Liver (tissue), 9 donors: ENCODE results near the gene SPATA2L. TPM values are rescaled to one million over a fixed set of nuclear protein-coding genes. Genes with fewer than 3 reads are reported as not detected.
A peak's percentile ranks its signal among the peaks of the same experiment; 100 is the strongest.
"Not testable (repeated sequence)": the region's sequence is repeated elsewhere in the genome, so short reads cannot be mapped to it uniquely, and the experiment has no call there.

Experiments
- DNase-seq: peaks from one replicate; pipeline ENCODE4 v3.0.0-alpha.2; 2017; ENCODE audit warnings: low spot score
- H3K27ac ChIP-seq, 2 donors: one replicate each; pipeline ENCODE4 v1.7.0; 2013; ENCODE audit warnings: inconsistent platforms in 2 of 2, low read length in 2 of 2, control low read depth in 1 of 2, low read depth in 1 of 2, mild to moderate bottlenecking in 1 of 2
- H3K27me3 ChIP-seq, 4 donors: one replicate each; pipeline versions ENCODE4 v1.6.1 to v1.7.0; 2013; ENCODE audit warnings: low read length in 3 of 4, inconsistent platforms in 1 of 4, mild to moderate bottlenecking in 1 of 4, moderate library complexity in 1 of 4; ENCODE audit not compliant: control insufficient read depth in 4 of 4, insufficient read depth in 4 of 4
- H3K36me3 ChIP-seq, 4 donors: one replicate each; pipeline versions ENCODE4 v1.6.1 to v1.7.0; 2013; ENCODE audit warnings: low read length in 3 of 4, mild to moderate bottlenecking in 3 of 4, low read depth in 1 of 4, moderate library complexity in 1 of 4; ENCODE audit not compliant: control insufficient read depth in 4 of 4, insufficient read depth in 3 of 4
- H3K4me1 ChIP-seq, 4 donors: one replicate each; pipeline versions ENCODE4 v1.6.1 to v1.7.0; 2013; ENCODE audit warnings: low read length in 3 of 4, mild to moderate bottlenecking in 3 of 4, moderate library complexity in 1 of 4; ENCODE audit not compliant: control insufficient read depth in 4 of 4, insufficient read depth in 4 of 4
- H3K4me3 ChIP-seq, 3 donors: one replicate each; pipeline versions ENCODE4 v1.6.1 to v1.7.0; 2013; ENCODE audit warnings: low read length in 3 of 3, control low read depth in 1 of 3, low read depth in 1 of 3, mild to moderate bottlenecking in 1 of 3
- H3K9ac ChIP-seq, 2 donors: one replicate each; pipeline ENCODE4 v1.7.0; 2013; ENCODE audit warnings: low read length in 2 of 2, mild to moderate bottlenecking in 2 of 2, moderate library complexity in 2 of 2, control low read depth in 1 of 2, low read depth in 1 of 2
- H3K9me3 ChIP-seq, 4 donors: one replicate each; pipeline versions ENCODE4 v1.6.1 to v1.7.0; 2013; ENCODE audit warnings: low read length in 3 of 4; ENCODE audit not compliant: control insufficient read depth in 4 of 4
- EGR1 ChIP-seq, 2 donors: IDR thresholded peaks; 2 replicates each; pipeline ENCODE4 v1.6.1; 2016 to 2018; ENCODE audit warnings: antibody characterized with exemption in 2 of 2, low read depth in 2 of 2
- FOXA1 ChIP-seq: IDR thresholded peaks from 2 replicates; pipeline ENCODE4 v1.6.1; 2016; ENCODE audit warnings: antibody characterized with exemption
- FOXA2 ChIP-seq: IDR thresholded peaks from 2 replicates; pipeline ENCODE4 v1.6.1; 2016; ENCODE audit warnings: antibody characterized with exemption
- GABPA ChIP-seq, 2 donors: IDR thresholded peaks in 1 of 2; conservative IDR thresholded peaks in 1 of 2; 2 replicates each; pipeline ENCODE4 v1.6.1; 2016; ENCODE audit warnings: antibody characterized with exemption in 2 of 2, mild to moderate bottlenecking in 1 of 2, moderate library complexity in 1 of 2
- HNF4A ChIP-seq, 2 donors: conservative IDR thresholded peaks; 2 replicates each; pipeline ENCODE4 v1.6.1; 2016; ENCODE audit warnings: antibody characterized with exemption in 2 of 2, mild to moderate bottlenecking in 2 of 2
- HNF4G ChIP-seq: IDR thresholded peaks from 2 replicates; pipeline ENCODE4 v1.6.1; 2016; ENCODE audit warnings: antibody characterized with exemption
- JUND ChIP-seq, 2 donors: IDR thresholded peaks; 2 replicates each; pipeline ENCODE4 v1.6.1; 2016; ENCODE audit warnings: antibody characterized with exemption in 2 of 2
- NR2F2 ChIP-seq: IDR thresholded peaks from 2 replicates; pipeline ENCODE4 v1.6.1; 2016; ENCODE audit warnings: antibody characterized with exemption
- RAD21 ChIP-seq, 2 donors: IDR thresholded peaks; 2 replicates each; pipeline ENCODE4 v1.6.1; 2016; ENCODE audit warnings: antibody characterized with exemption in 2 of 2, mild to moderate bottlenecking in 2 of 2
- RXRA ChIP-seq, 2 donors: IDR thresholded peaks; 2 replicates each; pipeline ENCODE4 v1.6.1; 2017 to 2018; ENCODE audit warnings: antibody characterized with exemption in 2 of 2, mild to moderate bottlenecking in 1 of 2
- SP1 ChIP-seq: IDR thresholded peaks from 2 replicates; pipeline ENCODE4 v1.6.1; 2018; ENCODE audit warnings: antibody characterized with exemption, mild to moderate bottlenecking
- TAF1 ChIP-seq: conservative IDR thresholded peaks from 2 replicates; pipeline ENCODE4 v1.6.1; 2016; ENCODE audit warnings: antibody characterized with exemption, mild to moderate bottlenecking
- YY1 ChIP-seq: IDR thresholded peaks from 2 replicates; pipeline ENCODE4 v1.6.1; 2016; ENCODE audit warnings: antibody characterized with exemption, mild to moderate bottlenecking
- whole genome bisulfite sequencing: extraction: QIAGEN DNeasy Blood & Tissue Kit; methylation state at CpG from one replicate; pipeline ENCODE4 v1.1.7; 2013; 5-methylcytosine and 5-hydroxymethylcytosine counted together
- polyA plus RNA-seq, 2 donors: library from polyadenylated mRNA; stranded (reverse) in 1 of 2; unstranded in 1 of 2; fragments of 200-250 nt in 1 of 2; fragments of >200 nt in 1 of 2; fragmentation: Nextera tagmentation in 1 of 2; extraction: Ambion mirVana in 1 of 2; gene quantifications; one replicate each; pipeline versions ENCODE4 v1.2.1 to v1.2.3, GENCODE V29; 2013 to 2015
- total RNA-seq, 2 donors: library from RNA; depleted of rRNA; stranded (reverse); fragments of >200 nt; gene quantifications; one replicate each; pipeline ENCODE4 v1.2.3, GENCODE V29; 2014
- TF ChIP-seq, protein P1 (sequence below): fragments of 150-350 bp; IDR thresholded peaks from 2 replicates; pipeline ENCODE4 v1.5.1; 2017; ENCODE audit warnings: improper control_type of control experiment, low read depth, low read length; ENCODE audit not compliant: missing input control
- TF ChIP-seq, protein P2 (sequence below): IDR thresholded peaks from 2 replicates; pipeline ENCODE4 v1.6.1; 2016; ENCODE audit warnings: antibody characterized with exemption
- TF ChIP-seq, protein P3 (sequence below): IDR thresholded peaks from 2 replicates; pipeline ENCODE4 v1.6.1; 2016; ENCODE audit warnings: antibody characterized with exemption
- TF ChIP-seq, protein P4 (sequence below): IDR thresholded peaks from 2 replicates; pipeline ENCODE4 v1.6.1; 2016; ENCODE audit warnings: antibody characterized with exemption
- TF ChIP-seq, protein P5 (sequence below): IDR thresholded peaks from 2 replicates; pipeline ENCODE4 v1.6.1; 2016; ENCODE audit warnings: antibody characterized with exemption, mild to moderate bottlenecking
- donor health status: healthy.
- donor health status: healthy.
- donor health status: healthy.
- donor health status: healthy.
- donor health status: healthy.

SPATA2L gene
- total and polyA plus RNA-seq, 4 donors: 4.6 to 11.3 (median 6.9) TPM

DNA sequence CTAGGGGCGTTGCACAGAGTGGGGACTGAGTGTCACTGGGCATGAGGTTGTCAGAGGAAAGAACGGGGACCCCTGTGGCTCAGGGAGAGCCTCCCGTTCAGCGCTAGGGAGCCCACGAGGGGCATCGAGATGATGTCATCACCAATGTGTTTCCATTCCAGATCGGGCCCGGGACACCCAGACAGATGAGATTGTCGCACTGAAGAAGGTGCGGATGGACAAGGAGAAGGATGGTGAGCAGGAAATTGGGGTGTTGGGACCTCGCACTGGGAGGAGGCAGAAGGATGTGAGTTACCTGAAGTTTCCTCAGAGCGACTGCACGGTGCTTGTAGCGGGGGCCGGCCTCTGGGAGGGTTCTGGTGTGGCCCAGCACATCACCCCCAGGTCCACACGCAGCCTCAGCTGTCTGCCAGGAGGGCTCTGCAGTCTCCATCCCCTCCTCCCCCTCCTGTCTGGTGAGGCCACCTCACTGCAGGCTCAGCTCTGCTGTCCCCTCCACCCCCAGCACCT lies 11.1 kb downstream of the SPATA2L start (continued):
- no peak for TF ChIP-seq TAF1
- no peak for TF ChIP-seq EGR1 (IDR thresholded peaks at IDR 0.05; ENCODE audit: low read depth in 2 of 2)
- TF ChIP-seq, protein P1, sequence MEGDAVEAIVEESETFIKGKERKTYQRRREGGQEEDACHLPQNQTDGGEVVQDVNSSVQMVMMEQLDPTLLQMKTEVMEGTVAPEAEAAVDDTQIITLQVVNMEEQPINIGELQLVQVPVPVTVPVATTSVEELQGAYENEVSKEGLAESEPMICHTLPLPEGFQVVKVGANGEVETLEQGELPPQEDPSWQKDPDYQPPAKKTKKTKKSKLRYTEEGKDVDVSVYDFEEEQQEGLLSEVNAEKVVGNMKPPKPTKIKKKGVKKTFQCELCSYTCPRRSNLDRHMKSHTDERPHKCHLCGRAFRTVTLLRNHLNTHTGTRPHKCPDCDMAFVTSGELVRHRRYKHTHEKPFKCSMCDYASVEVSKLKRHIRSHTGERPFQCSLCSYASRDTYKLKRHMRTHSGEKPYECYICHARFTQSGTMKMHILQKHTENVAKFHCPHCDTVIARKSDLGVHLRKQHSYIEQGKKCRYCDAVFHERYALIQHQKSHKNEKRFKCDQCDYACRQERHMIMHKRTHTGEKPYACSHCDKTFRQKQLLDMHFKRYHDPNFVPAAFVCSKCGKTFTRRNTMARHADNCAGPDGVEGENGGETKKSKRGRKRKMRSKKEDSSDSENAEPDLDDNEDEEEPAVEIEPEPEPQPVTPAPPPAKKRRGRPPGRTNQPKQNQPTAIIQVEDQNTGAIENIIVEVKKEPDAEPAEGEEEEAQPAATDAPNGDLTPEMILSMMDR: no peak

DNA sequence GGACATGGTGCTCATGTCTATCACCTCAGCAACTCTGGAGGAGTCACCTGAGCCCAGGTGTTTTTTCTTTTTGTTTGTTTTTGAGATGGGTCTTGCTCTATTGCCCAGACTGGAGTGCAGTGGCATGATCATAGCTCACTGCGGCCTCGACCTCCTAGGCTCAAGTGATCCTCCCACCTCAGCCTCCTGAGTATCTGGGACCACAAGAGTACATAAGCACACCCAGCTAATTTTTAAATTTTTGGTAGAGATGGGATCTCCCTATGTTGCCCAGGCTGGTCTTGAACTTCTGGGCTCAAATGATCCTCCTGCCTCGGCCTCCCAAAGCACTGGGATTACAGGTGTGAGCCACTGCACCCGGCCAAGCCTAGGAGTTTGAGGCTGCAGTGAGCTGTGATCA lies 11.9 kb downstream of the SPATA2L start:
- not testable (repeated sequence) for DNase-seq, H3K9me3 ChIP-seq, H3K4me3 ChIP-seq, H3K9ac ChIP-seq, H3K27me3 ChIP-seq, H3K27ac ChIP-seq
- peaks cover 5 to 28% (median 21%) of the 10 kb centered on the region in 4 donors for H3K4me1 ChIP-seq
- WGBS: 94% methylated on average over 4 of the region's 4 CpGs
- H3K36me3 ChIP-seq: peaks cover 11 to 31% (median 13%) of the 10 kb centered on the region in 4 donors

DNA sequence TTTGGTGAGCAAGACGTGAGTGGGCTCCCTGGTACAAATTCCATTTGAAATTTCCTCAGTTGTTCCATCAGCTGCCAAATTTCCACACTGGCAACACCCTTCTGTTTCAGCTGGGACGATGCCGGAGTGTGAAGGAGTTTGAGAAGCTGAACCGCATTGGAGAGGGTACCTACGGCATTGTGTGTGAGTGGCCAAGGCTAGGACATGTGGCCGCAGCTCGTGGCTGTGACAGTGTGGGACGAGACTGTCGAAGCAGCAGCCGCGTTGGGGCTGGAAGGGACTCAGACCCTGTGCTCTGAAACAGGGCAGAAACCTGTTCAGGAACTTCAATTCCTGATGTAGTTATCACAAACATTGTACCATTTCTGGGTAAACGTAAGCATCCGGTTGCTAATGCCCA lies 12.4 kb downstream of the SPATA2L start:
- no peak for TF ChIP-seq YY1
- no peak for TF ChIP-seq FOXA1
- TF ChIP-seq, protein P2, sequence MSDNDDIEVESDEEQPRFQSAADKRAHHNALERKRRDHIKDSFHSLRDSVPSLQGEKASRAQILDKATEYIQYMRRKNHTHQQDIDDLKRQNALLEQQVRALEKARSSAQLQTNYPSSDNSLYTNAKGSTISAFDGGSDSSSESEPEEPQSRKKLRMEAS: no peak
- TF ChIP-seq, protein P3, sequence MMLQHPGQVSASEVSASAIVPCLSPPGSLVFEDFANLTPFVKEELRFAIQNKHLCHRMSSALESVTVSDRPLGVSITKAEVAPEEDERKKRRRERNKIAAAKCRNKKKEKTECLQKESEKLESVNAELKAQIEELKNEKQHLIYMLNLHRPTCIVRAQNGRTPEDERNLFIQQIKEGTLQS: no peak
- TF ChIP-seq FOXA2: no peak
- TF ChIP-seq RXRA (IDR thresholded peaks at IDR 0.05): no peak
- TF ChIP-seq, protein P4, sequence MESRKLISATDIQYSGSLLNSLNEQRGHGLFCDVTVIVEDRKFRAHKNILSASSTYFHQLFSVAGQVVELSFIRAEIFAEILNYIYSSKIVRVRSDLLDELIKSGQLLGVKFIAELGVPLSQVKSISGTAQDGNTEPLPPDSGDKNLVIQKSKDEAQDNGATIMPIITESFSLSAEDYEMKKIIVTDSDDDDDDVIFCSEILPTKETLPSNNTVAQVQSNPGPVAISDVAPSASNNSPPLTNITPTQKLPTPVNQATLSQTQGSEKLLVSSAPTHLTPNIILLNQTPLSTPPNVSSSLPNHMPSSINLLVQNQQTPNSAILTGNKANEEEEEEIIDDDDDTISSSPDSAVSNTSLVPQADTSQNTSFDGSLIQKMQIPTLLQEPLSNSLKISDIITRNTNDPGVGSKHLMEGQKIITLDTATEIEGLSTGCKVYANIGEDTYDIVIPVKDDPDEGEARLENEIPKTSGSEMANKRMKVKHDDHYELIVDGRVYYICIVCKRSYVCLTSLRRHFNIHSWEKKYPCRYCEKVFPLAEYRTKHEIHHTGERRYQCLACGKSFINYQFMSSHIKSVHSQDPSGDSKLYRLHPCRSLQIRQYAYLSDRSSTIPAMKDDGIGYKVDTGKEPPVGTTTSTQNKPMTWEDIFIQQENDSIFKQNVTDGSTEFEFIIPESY: no peak
- TF ChIP-seq RAD21 (IDR thresholded peaks at IDR 0.05): no peak
- TF ChIP-seq EGR1 (IDR thresholded peaks at IDR 0.05; ENCODE audit: low read depth in 2 of 2): no peak
- TF ChIP-seq JUND (IDR thresholded peaks at IDR 0.05): no peak
- TF ChIP-seq, protein P1: no peak
- TF ChIP-seq HNF4G: no peak
- no peak for TF ChIP-seq SP1
- no peak for TF ChIP-seq TAF1
- TF ChIP-seq HNF4A (conservative IDR thresholded peaks at IDR 0.05): no peak
- TF ChIP-seq, protein P5, sequence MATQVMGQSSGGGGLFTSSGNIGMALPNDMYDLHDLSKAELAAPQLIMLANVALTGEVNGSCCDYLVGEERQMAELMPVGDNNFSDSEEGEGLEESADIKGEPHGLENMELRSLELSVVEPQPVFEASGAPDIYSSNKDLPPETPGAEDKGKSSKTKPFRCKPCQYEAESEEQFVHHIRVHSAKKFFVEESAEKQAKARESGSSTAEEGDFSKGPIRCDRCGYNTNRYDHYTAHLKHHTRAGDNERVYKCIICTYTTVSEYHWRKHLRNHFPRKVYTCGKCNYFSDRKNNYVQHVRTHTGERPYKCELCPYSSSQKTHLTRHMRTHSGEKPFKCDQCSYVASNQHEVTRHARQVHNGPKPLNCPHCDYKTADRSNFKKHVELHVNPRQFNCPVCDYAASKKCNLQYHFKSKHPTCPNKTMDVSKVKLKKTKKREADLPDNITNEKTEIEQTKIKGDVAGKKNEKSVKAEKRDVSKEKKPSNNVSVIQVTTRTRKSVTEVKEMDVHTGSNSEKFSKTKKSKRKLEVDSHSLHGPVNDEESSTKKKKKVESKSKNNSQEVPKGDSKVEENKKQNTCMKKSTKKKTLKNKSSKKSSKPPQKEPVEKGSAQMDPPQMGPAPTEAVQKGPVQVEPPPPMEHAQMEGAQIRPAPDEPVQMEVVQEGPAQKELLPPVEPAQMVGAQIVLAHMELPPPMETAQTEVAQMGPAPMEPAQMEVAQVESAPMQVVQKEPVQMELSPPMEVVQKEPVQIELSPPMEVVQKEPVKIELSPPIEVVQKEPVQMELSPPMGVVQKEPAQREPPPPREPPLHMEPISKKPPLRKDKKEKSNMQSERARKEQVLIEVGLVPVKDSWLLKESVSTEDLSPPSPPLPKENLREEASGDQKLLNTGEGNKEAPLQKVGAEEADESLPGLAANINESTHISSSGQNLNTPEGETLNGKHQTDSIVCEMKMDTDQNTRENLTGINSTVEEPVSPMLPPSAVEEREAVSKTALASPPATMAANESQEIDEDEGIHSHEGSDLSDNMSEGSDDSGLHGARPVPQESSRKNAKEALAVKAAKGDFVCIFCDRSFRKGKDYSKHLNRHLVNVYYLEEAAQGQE: no peak
- TF ChIP-seq GABPA (IDR thresholded peaks at IDR 0.05 in 1 of 2, conservative IDR thresholded peaks at IDR 0.05 in 1 of 2): no peak
- no peak for TF ChIP-seq NR2F2
- H3K9ac ChIP-seq: no peak overlapping the region
- DNase-seq: no peak
- H3K4me1 ChIP-seq: peaks cover 5 to 28% (median 21%) of the 10 kb centered on the region in 4 donors
- peaks cover 8 to 29% (median 12%) of the 10 kb centered on the region in 4 donors for H3K36me3 ChIP-seq
- peak overlapping the region in 1 of 2 donors; percentile 36 for H3K27ac ChIP-seq
- WGBS: 96% methylated on average over 13 of the region's 13 CpGs
- H3K4me3 ChIP-seq: no peak overlapping the region
- no peaks in the 10 kb centered on the region for H3K9me3 ChIP-seq
- no peaks in the 10 kb centered on the region for H3K27me3 ChIP-seq
